Fibroblast of mammary gland (primary cell): Measurements from ENCODE around the gene DIP2A.

ENCODE experiments used
- DNase-seq: peaks from one replicate; pipeline ENCODE4 v3.0.0-alpha.2; 2010; ENCODE audit warnings: low read depth
- H3K4me3 ChIP-seq: 2 replicates; pipeline ENCODE4 v1.5.1; 2011; ENCODE audit warnings: low read depth, mild to moderate bottlenecking, low read length, moderate library complexity; ENCODE audit not compliant: control insufficient read depth
- TF ChIP-seq, protein P1 (sequence below): conservative IDR thresholded peaks from 2 replicates; pipeline ENCODE4 v1.5.1; 2011; ENCODE audit warnings: low read depth, low read length, inconsistent platforms; ENCODE audit not compliant: control insufficient read depth, insufficient read depth

Gene DIP2A

DNA sequence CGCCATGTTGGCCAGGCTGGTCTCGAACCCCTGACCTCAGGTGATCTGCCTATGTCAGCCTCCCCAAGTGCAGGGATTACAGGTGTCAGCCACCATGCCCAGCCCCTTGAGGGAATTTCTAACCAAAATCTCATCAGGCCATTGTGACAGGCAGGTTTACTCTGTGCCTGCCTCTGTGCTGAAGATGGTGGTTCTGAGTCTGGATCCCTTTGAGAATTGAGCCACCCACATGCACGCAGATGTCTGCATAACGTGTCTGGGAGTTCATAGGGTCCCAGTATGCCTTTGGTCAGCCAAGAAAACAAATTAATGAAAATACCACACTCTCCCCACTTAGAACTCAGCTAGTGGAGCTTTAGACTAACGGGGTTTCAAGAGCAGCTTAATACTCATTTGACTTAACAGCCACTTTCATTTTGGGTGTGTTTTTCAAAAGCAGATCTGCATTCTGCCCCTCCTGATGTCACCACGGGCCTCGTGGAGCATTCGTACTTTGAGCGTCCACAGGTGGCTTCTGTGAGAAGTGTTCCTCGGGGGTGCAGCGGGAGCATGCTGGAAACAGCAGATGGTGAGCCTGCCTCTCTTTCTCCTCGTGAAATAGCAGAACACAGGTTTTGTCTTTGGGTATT is 45.3 kb downstream of the DIP2A start:
- DNase-seq, result no peak
- no peak overlapping the region for H3K4me3 ChIP-seq
- TF ChIP-seq, protein P1, sequence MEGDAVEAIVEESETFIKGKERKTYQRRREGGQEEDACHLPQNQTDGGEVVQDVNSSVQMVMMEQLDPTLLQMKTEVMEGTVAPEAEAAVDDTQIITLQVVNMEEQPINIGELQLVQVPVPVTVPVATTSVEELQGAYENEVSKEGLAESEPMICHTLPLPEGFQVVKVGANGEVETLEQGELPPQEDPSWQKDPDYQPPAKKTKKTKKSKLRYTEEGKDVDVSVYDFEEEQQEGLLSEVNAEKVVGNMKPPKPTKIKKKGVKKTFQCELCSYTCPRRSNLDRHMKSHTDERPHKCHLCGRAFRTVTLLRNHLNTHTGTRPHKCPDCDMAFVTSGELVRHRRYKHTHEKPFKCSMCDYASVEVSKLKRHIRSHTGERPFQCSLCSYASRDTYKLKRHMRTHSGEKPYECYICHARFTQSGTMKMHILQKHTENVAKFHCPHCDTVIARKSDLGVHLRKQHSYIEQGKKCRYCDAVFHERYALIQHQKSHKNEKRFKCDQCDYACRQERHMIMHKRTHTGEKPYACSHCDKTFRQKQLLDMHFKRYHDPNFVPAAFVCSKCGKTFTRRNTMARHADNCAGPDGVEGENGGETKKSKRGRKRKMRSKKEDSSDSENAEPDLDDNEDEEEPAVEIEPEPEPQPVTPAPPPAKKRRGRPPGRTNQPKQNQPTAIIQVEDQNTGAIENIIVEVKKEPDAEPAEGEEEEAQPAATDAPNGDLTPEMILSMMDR, result no peak

DNA sequence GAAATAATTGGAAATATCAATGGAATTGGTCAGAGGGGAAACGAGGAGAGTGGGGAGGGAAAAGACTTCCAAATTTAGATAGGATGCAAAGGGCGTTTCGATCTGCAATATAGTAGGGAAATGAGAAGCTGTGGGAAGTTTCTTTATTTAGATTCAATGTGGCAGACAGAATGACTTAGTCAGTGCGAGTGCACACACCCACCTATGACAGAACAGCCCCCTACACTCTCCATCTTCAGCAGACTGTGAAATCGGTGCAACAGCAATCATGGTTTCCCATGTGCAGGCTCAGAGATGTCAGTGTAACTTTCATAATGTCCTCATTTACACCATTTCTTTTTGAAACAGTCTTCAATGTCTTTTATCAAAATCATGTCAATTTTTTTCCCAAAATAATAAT is 46.0 kb downstream of the DIP2A start:
- H3K4me3 ChIP-seq, result no peak overlapping the region
- TF ChIP-seq, protein P1, result no peak
- no peak for DNase-seq

DNA sequence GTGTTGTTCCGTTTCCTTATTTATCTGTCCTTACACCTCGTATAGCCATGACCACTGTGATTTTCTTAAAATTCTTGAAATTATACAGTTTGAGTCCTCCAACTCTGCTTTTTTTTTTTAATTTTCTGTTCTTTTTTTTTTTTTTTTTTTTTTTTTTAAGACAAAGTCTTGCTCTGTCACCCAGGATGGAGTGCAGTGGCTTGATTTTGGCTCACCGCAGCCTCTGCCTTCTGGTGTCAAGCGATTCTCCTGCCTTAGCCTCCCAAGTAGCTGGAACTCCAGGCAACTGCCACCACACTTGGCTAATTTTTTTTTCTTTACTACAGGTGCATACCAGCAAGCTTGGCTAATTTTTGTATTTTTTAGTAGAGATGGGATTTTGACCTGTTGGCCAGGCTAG is 48.9 kb downstream of the DIP2A start:
- TF ChIP-seq, protein P1, result no peak
- no peak overlapping the region for H3K4me3 ChIP-seq
- DNase-seq, result no peak

DNA sequence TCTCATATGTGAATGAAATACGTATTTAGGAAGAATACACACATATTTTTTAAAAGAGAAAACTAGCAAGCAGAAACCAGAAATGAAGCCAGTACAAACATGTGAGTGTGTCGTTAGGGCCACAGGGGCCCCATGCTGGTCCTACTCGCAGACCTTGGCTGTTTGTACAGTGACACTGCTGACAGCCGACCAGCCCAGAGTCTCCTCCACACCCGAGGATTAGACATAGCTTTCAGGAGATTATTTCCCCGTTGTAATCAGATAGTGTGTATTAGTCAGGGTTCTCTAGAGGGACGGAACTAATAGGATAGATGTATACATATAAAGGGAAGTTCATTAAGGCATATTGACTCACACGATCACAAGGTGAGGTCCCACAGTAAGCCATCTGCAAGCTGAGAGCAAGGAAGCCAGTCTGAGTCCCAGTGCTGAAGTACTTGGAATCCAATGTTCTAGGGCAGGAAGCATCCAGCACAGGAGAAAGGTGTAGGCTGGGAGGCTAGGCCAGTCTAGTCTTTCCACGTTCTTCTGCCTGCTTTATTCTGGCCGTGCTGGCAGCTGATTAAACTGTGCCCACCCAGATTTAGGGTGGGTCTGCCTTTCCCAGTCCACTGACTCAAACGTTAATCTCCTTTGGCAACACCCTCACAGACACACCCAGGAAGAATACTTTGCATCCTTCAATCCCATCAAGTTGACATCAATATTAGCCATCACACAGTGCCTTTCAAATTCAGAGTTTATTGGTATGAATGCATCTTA is 51.2 kb downstream of the DIP2A start:
- TF ChIP-seq, protein P1, result no peak
- peak; percentile 80 for DNase-seq
- no peak overlapping the region for H3K4me3 ChIP-seq

DNA sequence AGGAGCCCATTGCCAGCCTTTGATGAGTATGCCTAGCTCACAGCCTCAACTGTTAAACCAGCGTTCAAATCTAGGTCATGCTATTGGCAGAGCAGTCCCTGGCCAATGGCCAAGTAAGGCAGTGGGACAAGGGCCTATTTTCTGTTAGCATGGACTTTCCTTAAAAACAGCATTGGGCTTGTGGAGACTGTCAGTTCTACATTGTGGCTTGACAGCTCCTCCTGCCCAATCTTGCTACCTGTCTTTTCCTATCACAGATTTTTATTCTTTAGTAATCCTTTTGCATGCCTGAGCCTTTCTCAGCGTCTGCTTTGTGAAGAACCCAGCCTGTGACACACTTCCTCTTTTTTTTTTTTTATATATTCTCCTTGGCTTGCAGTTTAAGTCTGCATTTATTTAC is 56.4 kb downstream of the DIP2A start:
- DNase-seq, result peak; percentile 60
- TF ChIP-seq, protein P1, result no peak
- H3K4me3 ChIP-seq, result no peak overlapping the region

DNA sequence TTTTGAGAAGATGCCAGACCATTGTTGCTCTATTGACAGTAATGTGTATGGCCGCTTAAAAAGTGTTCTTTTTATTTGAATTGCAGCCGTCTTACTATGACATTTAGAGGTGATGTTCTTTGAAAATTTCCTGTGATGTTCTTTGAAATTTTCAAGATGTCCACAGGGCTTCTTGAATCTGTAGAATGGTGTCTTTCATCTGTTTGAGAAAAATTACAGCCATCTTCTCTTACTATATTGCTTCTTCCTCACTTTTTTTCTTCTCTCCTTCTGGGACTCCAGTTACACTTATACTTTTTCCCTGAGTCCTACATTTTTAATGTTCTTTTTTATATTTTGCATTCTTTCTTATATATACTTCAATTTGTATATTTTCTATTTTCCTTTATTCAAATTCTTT is 57.4 kb downstream of the DIP2A start:
- no peak overlapping the region for H3K4me3 ChIP-seq
- TF ChIP-seq, protein P1, result no peak
- no peak for DNase-seq
